K562 (cell line): ENCODE results near the gene UBXN11. TPM values are rescaled to one million over a fixed set of nuclear protein-coding genes. Genes with fewer than 3 reads are reported as not detected.
A peak's percentile ranks its signal among the peaks of the same experiment; 100 is the strongest.

Source experiments
- ASH1L ChIP-seq: fragments of 450-650 bp; IDR thresholded peaks from 2 replicates; pipeline ENCODE4 v1.6.1; 2018; ENCODE audit warnings: borderline replicate concordance, mild to moderate bottlenecking, low read depth; ENCODE audit not compliant: partially characterized antibody
- ATF2 ChIP-seq: sonication (generic); formaldehyde crosslinking; IDR thresholded peaks from 2 replicates; pipeline ENCODE4 v1.8.1; 2022; ENCODE audit warnings: missing genetic modification reagents
- BCOR ChIP-seq: fragments of 450-650 bp; IDR thresholded peaks from 2 replicates; pipeline ENCODE4 v1.6.1; 2016
- BHLHE40 ChIP-seq: IDR thresholded peaks from 2 replicates; pipeline ENCODE4 v1.6.1; 2011; ENCODE audit warnings: low read length, improper control_type of control experiment
- ETS2 ChIP-seq: IDR thresholded peaks from 2 replicates; pipeline ENCODE4 v1.6.1; 2016; ENCODE audit warnings: borderline replicate concordance, missing genetic modification characterization, mild to moderate bottlenecking, moderate library complexity, missing compliant biosample characterization; ENCODE audit not compliant: poor library complexity, severe bottlenecking
- FOXP1 ChIP-seq: sonication (generic); formaldehyde crosslinking; IDR thresholded peaks from 2 replicates; pipeline ENCODE4 v1.8.0; 2022; ENCODE audit warnings: mild to moderate bottlenecking, missing genetic modification reagents
- GTF2F1 ChIP-seq: IDR thresholded peaks from 2 replicates; pipeline ENCODE4 v1.6.1; 2011; ENCODE audit warnings: low read depth, low read length, improper control_type of control experiment
- KDM4B ChIP-seq, 2 experiments: fragments of 450-650 bp in 1 of 2; sonication (generic) in 1 of 2; IDR thresholded peaks; 2 replicates each; pipeline ENCODE4 v1.6.1; 2016 to 2017; ENCODE audit warnings: borderline replicate concordance in 2 of 2, antibody characterized with exemption in 1 of 2, low read depth in 1 of 2, mild to moderate bottlenecking in 1 of 2
- NFE2 ChIP-seq: IDR thresholded peaks from 2 replicates; pipeline ENCODE4 v1.6.1; 2014; ENCODE audit warnings: antibody characterized with exemption, low read depth
- POLR2A ChIP-seq: fragments of 450-650 bp; conservative IDR thresholded peaks from 2 replicates; pipeline ENCODE4 v1.6.1; 2016
- POU5F1 ChIP-seq: fragments of 150-350 bp; IDR thresholded peaks from 2 replicates; pipeline ENCODE4 v1.6.1; 2014; ENCODE audit warnings: borderline replicate concordance, low read length, low read depth, mild to moderate bottlenecking; ENCODE audit not compliant: partially characterized antibody
- RFX7 ChIP-seq: fragments of 250-450 bp; sonication (Bioruptor Pico); IDR thresholded peaks from 2 replicates; pipeline ENCODE4 v1.5.1; 2021; ENCODE audit warnings: mild to moderate bottlenecking
- SFPQ ChIP-seq: fragments of 200-400 bp; formaldehyde crosslinking; IDR thresholded peaks from 2 replicates; pipeline ENCODE4 v1.6.1; 2017; ENCODE audit warnings: mild to moderate bottlenecking, low read depth, low read length, moderate library complexity
- SIX5 ChIP-seq, 2 experiments: IDR thresholded peaks; 2 replicates each; pipeline ENCODE4 v1.6.1; 2011; ENCODE audit warnings: low read length in 2 of 2, borderline replicate concordance in 1 of 2, low read depth in 1 of 2, mild to moderate bottlenecking in 1 of 2, moderate library complexity in 1 of 2; ENCODE audit not compliant: insufficient read depth in 1 of 2
- TAF9B ChIP-seq: fragments of 450-650 bp; IDR thresholded peaks from 2 replicates; pipeline ENCODE4 v1.6.1; 2018; ENCODE audit warnings: mild to moderate bottlenecking; ENCODE audit not compliant: partially characterized antibody
- XRCC4 ChIP-seq: IDR thresholded peaks from one replicate; pipeline ENCODE4 v1.6.1; 2011; ENCODE audit not compliant: insufficient read depth, insufficient read length; ENCODE audit errors: extremely low read depth
- ZBTB8A ChIP-seq: fragments of 450-650 bp; IDR thresholded peaks from 2 replicates; pipeline ENCODE4 v1.6.1; 2018; ENCODE audit warnings: mild to moderate bottlenecking, moderate library complexity; ENCODE audit not compliant: partially characterized antibody
- ZC3H11A ChIP-seq: IDR thresholded peaks from 2 replicates; pipeline ENCODE4 v1.6.1; 2012; ENCODE audit warnings: low read depth, low read length, improper control_type of control experiment
- ZNF212 ChIP-seq: fragments of 450-650 bp; formaldehyde crosslinking; IDR thresholded peaks from 2 replicates; pipeline ENCODE4 v1.4.0; 2020; ENCODE audit warnings: mild to moderate bottlenecking
- ZNF644 ChIP-seq: fragments of 200-800 bp; sonication (Bioruptor generic); IDR thresholded peaks from 2 replicates; pipeline ENCODE4 v1.6.1; 2016; ENCODE audit warnings: low read depth, missing genetic modification characterization, missing compliant biosample characterization
- ZNF668 ChIP-seq: fragments of 250-450 bp; sonication (Bioruptor Pico); IDR thresholded peaks from 2 replicates; pipeline ENCODE4 v1.8.0; 2022; ENCODE audit warnings: mild to moderate bottlenecking, inconsistent platforms
- polyA plus RNA-seq, 8 experiments: library from polyadenylated mRNA; depleted of rRNA in 4 of 8; stranded (reverse) in 5 of 8; unstranded in 3 of 8; fragments of >200 nt; fragmentation: Nextera tagmentation in 2 of 8; fragmentation: Illumina TruSeq in 1 of 8; extraction: Ambion mirVana in 2 of 8; extraction: Trizol in 1 of 8; gene quantifications; 2 replicates each; pipeline versions ENCODE4 v1.2.1 to v1.2.3, GENCODE V29; 2011 to 2014; ENCODE audit warnings: inconsistent platforms in 1 of 8, missing spikeins in 1 of 8
- total RNA-seq, 7 experiments: library from RNA; depleted of rRNA in 6 of 7; stranded (reverse); fragments of >200 nt in 6 of 7; fragmentation: Illumina TruSeq in 2 of 7; extraction: Trizol in 2 of 7; gene quantifications; 2 replicates each; pipeline versions ENCODE4 v1.2.1 to v1.2.3, GENCODE V29; 2011 to 2021; ENCODE audit warnings: low replicate concordance in 1 of 7
- TF ChIP-seq, protein P1 (sequence below): fragments of 450-650 bp; IDR thresholded peaks from 2 replicates; pipeline ENCODE4 v1.6.1; 2017; ENCODE audit warnings: antibody characterized with exemption, mild to moderate bottlenecking

UBXN11 gene
- total and polyA plus RNA-seq, 9 of the 15 experiments (the other 6 are each of a cell fraction or from before 2014, with no cell fraction given), result 0.48 to 34.3 (median 11.3) TPM

DNA sequence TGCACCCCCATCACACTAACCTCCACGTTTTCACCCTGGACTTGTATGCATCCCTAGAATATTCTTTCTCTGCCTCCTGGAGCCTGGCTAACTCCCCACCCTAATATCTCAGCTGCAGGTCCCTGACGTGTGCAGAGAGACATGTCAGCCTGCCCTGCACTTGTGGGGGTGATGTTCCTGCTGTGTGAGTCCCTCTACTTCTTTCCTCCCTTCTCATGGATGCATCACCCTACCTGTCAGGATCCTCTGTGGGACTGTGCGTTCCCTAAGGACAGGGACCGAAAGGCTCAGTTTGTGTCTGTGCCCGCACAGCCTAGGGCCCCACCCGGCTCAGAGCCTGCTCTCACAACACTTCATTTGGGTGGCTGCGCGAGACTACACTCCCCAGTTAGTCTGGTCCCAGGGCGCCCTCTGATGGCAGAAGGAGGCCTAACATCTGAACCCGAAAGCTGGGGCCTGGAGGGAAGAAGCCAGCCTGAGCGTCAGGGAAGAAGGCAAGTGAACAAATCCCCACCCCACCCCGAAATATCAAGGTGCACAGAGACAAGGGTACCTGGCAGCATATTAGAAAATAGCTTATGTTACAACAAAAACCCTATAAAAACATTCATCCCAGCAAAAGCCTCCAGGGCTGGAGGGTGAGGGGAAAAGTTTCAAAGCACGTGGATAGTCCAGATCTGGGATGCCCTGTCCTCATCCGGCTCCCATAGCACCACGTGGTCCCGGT is 15.0 kb upstream of the UBXN11 start (continued):
- TF ChIP-seq XRCC4, result no peak
- no peak for TF ChIP-seq KDM4B (IDR thresholded peaks at IDR 0.05; ENCODE audit: borderline replicate concordance in 2 of 2, low read depth in 1 of 2)
- 0 out of 2 replicates have a peak, but pooled peaks have one; percentile 30 for TF ChIP-seq ZC3H11A
- 0 out of 2 replicates have a peak, but pooled peaks have one; percentile 21 for TF ChIP-seq BCOR
- TF ChIP-seq ZBTB8A, result no peak
- TF ChIP-seq TAF9B, result no peak
- TF ChIP-seq SFPQ, result no peak
- no peak for TF ChIP-seq ZNF668 (CRISPR knock-in tag)
- no peak for TF ChIP-seq ATF2 (CRISPR knock-in tag)
- TF ChIP-seq, protein P1, sequence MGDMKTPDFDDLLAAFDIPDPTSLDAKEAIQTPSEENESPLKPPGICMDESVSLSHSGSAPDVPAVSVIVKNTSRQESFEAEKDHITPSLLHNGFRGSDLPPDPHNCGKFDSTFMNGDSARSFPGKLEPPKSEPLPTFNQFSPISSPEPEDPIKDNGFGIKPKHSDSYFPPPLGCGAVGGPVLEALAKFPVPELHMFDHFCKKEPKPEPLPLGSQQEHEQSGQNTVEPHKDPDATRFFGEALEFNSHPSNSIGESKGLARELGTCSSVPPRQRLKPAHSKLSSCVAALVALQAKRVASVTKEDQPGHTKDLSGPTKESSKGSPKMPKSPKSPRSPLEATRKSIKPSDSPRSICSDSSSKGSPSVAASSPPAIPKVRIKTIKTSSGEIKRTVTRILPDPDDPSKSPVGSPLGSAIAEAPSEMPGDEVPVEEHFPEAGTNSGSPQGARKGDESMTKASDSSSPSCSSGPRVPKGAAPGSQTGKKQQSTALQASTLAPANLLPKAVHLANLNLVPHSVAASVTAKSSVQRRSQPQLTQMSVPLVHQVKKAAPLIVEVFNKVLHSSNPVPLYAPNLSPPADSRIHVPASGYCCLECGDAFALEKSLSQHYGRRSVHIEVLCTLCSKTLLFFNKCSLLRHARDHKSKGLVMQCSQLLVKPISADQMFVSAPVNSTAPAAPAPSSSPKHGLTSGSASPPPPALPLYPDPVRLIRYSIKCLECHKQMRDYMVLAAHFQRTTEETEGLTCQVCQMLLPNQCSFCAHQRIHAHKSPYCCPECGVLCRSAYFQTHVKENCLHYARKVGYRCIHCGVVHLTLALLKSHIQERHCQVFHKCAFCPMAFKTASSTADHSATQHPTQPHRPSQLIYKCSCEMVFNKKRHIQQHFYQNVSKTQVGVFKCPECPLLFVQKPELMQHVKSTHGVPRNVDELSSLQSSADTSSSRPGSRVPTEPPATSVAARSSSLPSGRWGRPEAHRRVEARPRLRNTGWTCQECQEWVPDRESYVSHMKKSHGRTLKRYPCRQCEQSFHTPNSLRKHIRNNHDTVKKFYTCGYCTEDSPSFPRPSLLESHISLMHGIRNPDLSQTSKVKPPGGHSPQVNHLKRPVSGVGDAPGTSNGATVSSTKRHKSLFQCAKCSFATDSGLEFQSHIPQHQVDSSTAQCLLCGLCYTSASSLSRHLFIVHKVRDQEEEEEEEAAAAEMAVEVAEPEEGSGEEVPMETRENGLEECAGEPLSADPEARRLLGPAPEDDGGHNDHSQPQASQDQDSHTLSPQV, result peak; percentile 60
- no peak for TF ChIP-seq RFX7 (CRISPR knock-in tag)
- no peak for TF ChIP-seq ASH1L
- TF ChIP-seq ZNF212 (CRISPR knock-in tag), result no peak
- no peak for TF ChIP-seq POU5F1
- TF ChIP-seq SIX5 (IDR thresholded peaks at IDR 0.05; ENCODE audit: borderline replicate concordance in 1 of 2, insufficient read depth in 1 of 2, low read depth in 1 of 2, low read length in 2 of 2), result no peak
- no peak for TF ChIP-seq ETS2 (tag)
- no peak for TF ChIP-seq POLR2A
- no peak for TF ChIP-seq ZNF644 (tag)
- TF ChIP-seq FOXP1 (CRISPR knock-in tag), result no peak
- TF ChIP-seq BHLHE40, result peak; percentile 29; the same call in 1 of the 2 replicates
- TF ChIP-seq NFE2, result no peak
- no peak for TF ChIP-seq GTF2F1
